SK-N-SH treated with all-trans-retinoic acid at 6 μM for 48 hours (cell line): ENCODE results near the gene GPR6.

Experiments
- ATAC-seq: fragments of 200-7000 bp; cut with Tn5 transposase; 3 replicates; pipeline ENCODE4 v1.9.1; 2020; ENCODE audit warnings: mild to moderate bottlenecking, moderate library complexity
- ARNTL ChIP-seq: fragments of 450-650 bp; formaldehyde crosslinking; IDR thresholded peaks from 2 replicates; pipeline ENCODE4 v1.5.0; 2020; ENCODE audit warnings: low read depth, mild to moderate bottlenecking, moderate library complexity, borderline replicate concordance
- BACH2 ChIP-seq: fragments of 250-450 bp; sonication (Bioruptor Pico); IDR thresholded peaks from 2 replicates; pipeline ENCODE4 v1.9.0; 2021; ENCODE audit warnings: mild to moderate bottlenecking, borderline replicate concordance
- CSDC2 ChIP-seq: fragments of 250-450 bp; sonication (Bioruptor Pico); IDR thresholded peaks from 2 replicates; pipeline ENCODE4 v1.5.0; 2020; ENCODE audit warnings: mild to moderate bottlenecking, moderate library complexity
- ESRRG ChIP-seq: fragments of 250-450 bp; sonication (Bioruptor Pico); IDR thresholded peaks from 2 replicates; pipeline ENCODE4 v1.6.1; 2021; ENCODE audit warnings: mild to moderate bottlenecking
- GLIS3 ChIP-seq: fragments of 250-450 bp; sonication (Bioruptor Pico); IDR thresholded peaks from 2 replicates; pipeline ENCODE4 v1.5.0; 2020; ENCODE audit warnings: mild to moderate bottlenecking, moderate library complexity
- ISL1 ChIP-seq: fragments of 250-450 bp; sonication (Bioruptor Pico); IDR thresholded peaks from 2 replicates; pipeline ENCODE4 v2.1.2; 2022; ENCODE audit warnings: mild to moderate bottlenecking, moderate library complexity
- PPARA ChIP-seq: fragments of 250-450 bp; sonication (Bioruptor Pico); IDR thresholded peaks from 2 replicates; pipeline ENCODE4 v1.5.0; 2020; ENCODE audit warnings: mild to moderate bottlenecking, borderline replicate concordance
- RARB ChIP-seq: fragments of 250-450 bp; sonication (Bioruptor Pico); IDR thresholded peaks from 2 replicates; pipeline ENCODE4 v1.8.0; 2021; ENCODE audit warnings: mild to moderate bottlenecking, moderate library complexity
- SNAI2 ChIP-seq: fragments of 250-450 bp; sonication (Bioruptor Pico); IDR thresholded peaks from 2 replicates; pipeline ENCODE4 v1.5.0; 2020; ENCODE audit warnings: mild to moderate bottlenecking, moderate library complexity
- TCF4 ChIP-seq: fragments of 250-450 bp; sonication (Bioruptor Pico); IDR thresholded peaks from 2 replicates; pipeline ENCODE4 v1.8.0; 2021; ENCODE audit warnings: mild to moderate bottlenecking, moderate library complexity, borderline replicate concordance
- TOX ChIP-seq: fragments of 250-450 bp; sonication (Bioruptor Pico); IDR thresholded peaks from 2 replicates; pipeline ENCODE4 v1.8.0; 2021; ENCODE audit warnings: mild to moderate bottlenecking, moderate library complexity, borderline replicate concordance
- ZC3H10 ChIP-seq: fragments of 250-450 bp; sonication (Bioruptor Pico); IDR thresholded peaks from 2 replicates; pipeline ENCODE4 v1.5.1; 2021; ENCODE audit warnings: mild to moderate bottlenecking, moderate library complexity
- ZFP3 ChIP-seq: fragments of 250-450 bp; sonication (Bioruptor Pico); IDR thresholded peaks from 2 replicates; pipeline ENCODE4 v1.5.0; 2020; ENCODE audit warnings: mild to moderate bottlenecking, moderate library complexity
- ZFP30 ChIP-seq: fragments of 450-650 bp; formaldehyde crosslinking; IDR thresholded peaks from 2 replicates; pipeline ENCODE4 v1.5.0; 2022; ENCODE audit warnings: mild to moderate bottlenecking, moderate library complexity
- ZNF565 ChIP-seq: fragments of 450-650 bp; formaldehyde crosslinking; conservative IDR thresholded peaks from 2 replicates; pipeline ENCODE4 v1.5.0; 2020; ENCODE audit warnings: low read depth, mild to moderate bottlenecking, moderate library complexity
- ZNF70 ChIP-seq: fragments of 450-650 bp; formaldehyde crosslinking; IDR thresholded peaks from 2 replicates; pipeline ENCODE4 v1.5.0; 2020; ENCODE audit warnings: mild to moderate bottlenecking, moderate library complexity
- ZNF8 ChIP-seq: fragments of 450-650 bp; formaldehyde crosslinking; IDR thresholded peaks from 2 replicates; pipeline ENCODE4 v1.5.0; 2020; ENCODE audit warnings: mild to moderate bottlenecking, moderate library complexity
- TF ChIP-seq, protein P1 (sequence below): fragments of 250-450 bp; sonication (Bioruptor Pico); IDR thresholded peaks from 2 replicates; pipeline ENCODE4 v1.8.0; 2021; ENCODE audit warnings: low read depth, mild to moderate bottlenecking, moderate library complexity, borderline replicate concordance
- TF ChIP-seq, protein P2 (sequence below): fragments of 250-450 bp; sonication (Bioruptor Pico); IDR thresholded peaks from 2 replicates; pipeline ENCODE4 v1.8.0; 2020; ENCODE audit warnings: mild to moderate bottlenecking, moderate library complexity, borderline replicate concordance
- TF ChIP-seq, protein P3 (sequence below): fragments of 250-450 bp; sonication (Bioruptor Pico); IDR thresholded peaks from 2 replicates; pipeline ENCODE4 v1.5.0; 2020; ENCODE audit warnings: mild to moderate bottlenecking, moderate library complexity
- TF ChIP-seq, protein P4 (sequence below): fragments of 250-450 bp; sonication (Bioruptor Pico); IDR thresholded peaks from 2 replicates; pipeline ENCODE4 v1.5.1; 2020; ENCODE audit warnings: low read depth, mild to moderate bottlenecking, moderate library complexity

Gene GPR6

DNA sequence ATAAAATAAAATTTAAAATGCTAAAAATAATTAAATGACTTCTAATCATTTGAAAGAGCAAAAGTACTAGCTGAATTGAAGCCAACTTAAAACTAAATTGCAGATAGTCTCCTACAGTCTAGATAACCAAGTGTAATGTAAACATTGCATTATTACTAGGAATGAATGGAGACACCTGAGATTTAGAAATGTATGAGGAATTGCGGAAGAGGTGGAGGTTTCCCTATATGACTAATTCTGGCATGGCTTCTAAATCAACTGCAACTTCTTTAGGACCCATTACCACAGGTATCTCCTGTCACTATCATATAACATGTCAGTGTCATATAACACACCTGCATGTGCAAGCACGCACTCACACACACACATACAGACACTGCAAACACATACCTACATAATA lies 13.2 kb upstream of the GPR6 start:
- TF ChIP-seq PPARA (CRISPR knock-in tag) (no peak), ZFP30 (CRISPR knock-in tag) (no peak), BACH2 (CRISPR knock-in tag) (no peak), ZC3H10 (CRISPR knock-in tag) (no peak), ISL1 (CRISPR knock-in tag) (no peak), ESRRG (CRISPR knock-in tag) (no peak), TOX (CRISPR knock-in tag) (no peak), GLIS3 (no peak), ZNF565 (CRISPR knock-in tag) (no peak), RARB (CRISPR knock-in tag) (no peak), ZNF70 (no peak), SNAI2 (no peak), ZFP3 (no peak), CSDC2 (CRISPR knock-in tag) (no peak)
- TF ChIP-seq, protein P1, sequence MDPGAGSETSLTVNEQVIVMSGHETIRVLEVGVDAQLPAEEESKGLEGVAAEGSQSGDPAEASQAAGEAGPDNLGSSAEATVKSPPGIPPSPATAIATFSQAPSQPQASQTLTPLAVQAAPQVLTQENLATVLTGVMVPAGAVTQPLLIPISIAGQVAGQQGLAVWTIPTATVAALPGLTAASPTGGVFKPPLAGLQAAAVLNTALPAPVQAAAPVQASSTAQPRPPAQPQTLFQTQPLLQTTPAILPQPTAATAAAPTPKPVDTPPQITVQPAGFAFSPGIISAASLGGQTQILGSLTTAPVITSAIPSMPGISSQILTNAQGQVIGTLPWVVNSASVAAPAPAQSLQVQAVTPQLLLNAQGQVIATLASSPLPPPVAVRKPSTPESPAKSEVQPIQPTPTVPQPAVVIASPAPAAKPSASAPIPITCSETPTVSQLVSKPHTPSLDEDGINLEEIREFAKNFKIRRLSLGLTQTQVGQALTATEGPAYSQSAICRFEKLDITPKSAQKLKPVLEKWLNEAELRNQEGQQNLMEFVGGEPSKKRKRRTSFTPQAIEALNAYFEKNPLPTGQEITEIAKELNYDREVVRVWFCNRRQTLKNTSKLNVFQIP = no peak
- TF ChIP-seq, protein P2, sequence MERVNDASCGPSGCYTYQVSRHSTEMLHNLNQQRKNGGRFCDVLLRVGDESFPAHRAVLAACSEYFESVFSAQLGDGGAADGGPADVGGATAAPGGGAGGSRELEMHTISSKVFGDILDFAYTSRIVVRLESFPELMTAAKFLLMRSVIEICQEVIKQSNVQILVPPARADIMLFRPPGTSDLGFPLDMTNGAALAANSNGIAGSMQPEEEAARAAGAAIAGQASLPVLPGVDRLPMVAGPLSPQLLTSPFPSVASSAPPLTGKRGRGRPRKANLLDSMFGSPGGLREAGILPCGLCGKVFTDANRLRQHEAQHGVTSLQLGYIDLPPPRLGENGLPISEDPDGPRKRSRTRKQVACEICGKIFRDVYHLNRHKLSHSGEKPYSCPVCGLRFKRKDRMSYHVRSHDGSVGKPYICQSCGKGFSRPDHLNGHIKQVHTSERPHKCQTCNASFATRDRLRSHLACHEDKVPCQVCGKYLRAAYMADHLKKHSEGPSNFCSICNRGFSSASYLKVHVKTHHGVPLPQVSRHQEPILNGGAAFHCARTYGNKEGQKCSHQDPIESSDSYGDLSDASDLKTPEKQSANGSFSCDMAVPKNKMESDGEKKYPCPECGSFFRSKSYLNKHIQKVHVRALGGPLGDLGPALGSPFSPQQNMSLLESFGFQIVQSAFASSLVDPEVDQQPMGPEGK (CRISPR knock-in tag) = no peak
- ATAC-seq = no peak

DNA sequence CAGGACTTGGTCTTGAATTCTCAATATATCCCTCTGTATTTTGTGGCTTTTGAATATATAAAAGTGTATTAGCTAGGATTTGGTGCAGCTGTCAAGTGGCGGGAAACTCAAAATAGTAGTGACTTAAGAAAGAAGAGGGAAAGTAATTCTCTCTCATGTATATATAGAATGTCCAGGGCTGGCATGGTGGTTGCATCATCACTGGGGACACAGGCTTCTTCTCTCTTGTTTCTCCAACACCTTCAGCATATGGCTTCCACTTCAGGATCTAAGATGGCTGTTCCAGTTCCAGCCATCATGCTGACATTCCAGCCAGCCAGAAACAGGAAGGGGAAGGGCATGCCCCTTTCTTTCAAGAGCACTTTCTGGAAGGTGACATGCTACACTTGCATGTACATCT lies 11.8 kb upstream of the GPR6 start:
- no peak for ATAC-seq
- TF ChIP-seq BACH2 (CRISPR knock-in tag) (no peak), ARNTL (CRISPR knock-in tag) (no peak), ISL1 (CRISPR knock-in tag) (no peak), CSDC2 (CRISPR knock-in tag) (no peak), GLIS3 (no peak), ZNF565 (CRISPR knock-in tag) (no peak), TOX (CRISPR knock-in tag) (no peak), ZNF70 (no peak), RARB (CRISPR knock-in tag) (no peak), ZFP30 (CRISPR knock-in tag) (no peak), ZNF8 (CRISPR knock-in tag) (no peak), ESRRG (CRISPR knock-in tag) (no peak), TCF4 (CRISPR knock-in tag) (no peak), PPARA (CRISPR knock-in tag) (no peak)
- TF ChIP-seq, protein P3, sequence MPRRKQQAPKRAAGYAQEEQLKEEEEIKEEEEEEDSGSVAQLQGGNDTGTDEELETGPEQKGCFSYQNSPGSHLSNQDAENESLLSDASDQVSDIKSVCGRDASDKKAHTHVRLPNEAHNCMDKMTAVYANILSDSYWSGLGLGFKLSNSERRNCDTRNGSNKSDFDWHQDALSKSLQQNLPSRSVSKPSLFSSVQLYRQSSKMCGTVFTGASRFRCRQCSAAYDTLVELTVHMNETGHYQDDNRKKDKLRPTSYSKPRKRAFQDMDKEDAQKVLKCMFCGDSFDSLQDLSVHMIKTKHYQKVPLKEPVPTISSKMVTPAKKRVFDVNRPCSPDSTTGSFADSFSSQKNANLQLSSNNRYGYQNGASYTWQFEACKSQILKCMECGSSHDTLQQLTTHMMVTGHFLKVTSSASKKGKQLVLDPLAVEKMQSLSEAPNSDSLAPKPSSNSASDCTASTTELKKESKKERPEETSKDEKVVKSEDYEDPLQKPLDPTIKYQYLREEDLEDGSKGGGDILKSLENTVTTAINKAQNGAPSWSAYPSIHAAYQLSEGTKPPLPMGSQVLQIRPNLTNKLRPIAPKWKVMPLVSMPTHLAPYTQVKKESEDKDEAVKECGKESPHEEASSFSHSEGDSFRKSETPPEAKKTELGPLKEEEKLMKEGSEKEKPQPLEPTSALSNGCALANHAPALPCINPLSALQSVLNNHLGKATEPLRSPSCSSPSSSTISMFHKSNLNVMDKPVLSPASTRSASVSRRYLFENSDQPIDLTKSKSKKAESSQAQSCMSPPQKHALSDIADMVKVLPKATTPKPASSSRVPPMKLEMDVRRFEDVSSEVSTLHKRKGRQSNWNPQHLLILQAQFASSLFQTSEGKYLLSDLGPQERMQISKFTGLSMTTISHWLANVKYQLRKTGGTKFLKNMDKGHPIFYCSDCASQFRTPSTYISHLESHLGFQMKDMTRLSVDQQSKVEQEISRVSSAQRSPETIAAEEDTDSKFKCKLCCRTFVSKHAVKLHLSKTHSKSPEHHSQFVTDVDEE (CRISPR knock-in tag) = no peak
- TF ChIP-seq, protein P1 = no peak
- TF ChIP-seq, protein P4, sequence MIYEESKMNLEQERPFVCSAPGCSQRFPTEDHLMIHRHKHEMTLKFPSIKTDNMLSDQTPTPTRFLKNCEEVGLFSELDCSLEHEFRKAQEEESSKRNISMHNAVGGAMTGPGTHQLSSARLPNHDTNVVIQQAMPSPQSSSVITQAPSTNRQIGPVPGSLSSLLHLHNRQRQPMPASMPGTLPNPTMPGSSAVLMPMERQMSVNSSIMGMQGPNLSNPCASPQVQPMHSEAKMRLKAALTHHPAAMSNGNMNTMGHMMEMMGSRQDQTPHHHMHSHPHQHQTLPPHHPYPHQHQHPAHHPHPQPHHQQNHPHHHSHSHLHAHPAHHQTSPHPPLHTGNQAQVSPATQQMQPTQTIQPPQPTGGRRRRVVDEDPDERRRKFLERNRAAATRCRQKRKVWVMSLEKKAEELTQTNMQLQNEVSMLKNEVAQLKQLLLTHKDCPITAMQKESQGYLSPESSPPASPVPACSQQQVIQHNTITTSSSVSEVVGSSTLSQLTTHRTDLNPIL (CRISPR knock-in tag) = no peak
- TF ChIP-seq, all 23 proteins: peak for 0

DNA sequence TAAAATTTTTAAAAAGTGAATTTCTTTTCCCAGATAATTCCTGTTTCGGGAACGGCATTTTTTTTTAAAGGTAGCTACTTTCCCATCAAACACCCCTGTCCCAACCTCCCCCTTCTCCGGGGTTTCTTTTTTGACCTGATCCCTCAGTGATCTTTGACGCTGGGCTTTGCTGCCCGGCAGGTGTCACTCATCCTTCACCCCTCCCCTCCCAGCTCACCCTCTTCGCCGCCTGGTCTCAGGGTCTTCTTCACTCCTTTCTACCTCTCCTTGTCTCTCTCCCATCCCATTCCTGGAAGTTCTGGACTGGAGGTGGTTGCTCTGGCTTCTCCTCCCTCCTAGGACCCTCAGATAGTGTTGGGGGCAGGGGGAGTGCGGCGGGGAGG lies 329 bp upstream of the GPR6 start:
- no peak for ATAC-seq
- TF ChIP-seq SNAI2 (no peak), ZC3H10 (CRISPR knock-in tag) (no peak), PPARA (CRISPR knock-in tag) (no peak), BACH2 (CRISPR knock-in tag) (no peak)
